ENCODE measurements around the gene AGAP1.

The AGAP1 gene

GRCh38 chr2:235641956-235642355 lies 148.1 kb downstream of the AGAP1 start:
- DNase-seq: no peak

- no peak for DNase-seq
Observed at GRCh38 chr2:235642446-235643098, 148.7 kb downstream of the AGAP1 start.

GRCh38 chr2:235643680-235644511 lies 150.1 kb downstream of the AGAP1 start:
- no peak for DNase-seq

GRCh38 chr2:235647264-235647663 lies 153.4 kb downstream of the AGAP1 start:
- no peak for DNase-seq

- DNase-seq: no peak
Observed at GRCh38 chr2:235647877-235648276, 154.0 kb downstream of the AGAP1 start.

GRCh38 chr2:235649418-235649817 lies 155.6 kb downstream of the AGAP1 start:
- no peak for DNase-seq

GRCh38 chr2:235651643-235652042 lies 157.8 kb downstream of the AGAP1 start:
- DNase-seq: no peak

GRCh38 chr2:235654103-235654813 lies 160.4 kb downstream of the AGAP1 start:
- no peak for DNase-seq

- DNase-seq: peak in 1 of 2 experiments; percentile 54
Observed at GRCh38 chr2:235658351-235659174, 164.7 kb downstream of the AGAP1 start.

GRCh38 chr2:235659767-235660322 lies 166.0 kb downstream of the AGAP1 start:
- no peak for DNase-seq

- no peak for DNase-seq
Observed at GRCh38 chr2:235660484-235661082, 166.7 kb downstream of the AGAP1 start.

- no peak for DNase-seq
Observed at GRCh38 chr2:235661167-235661937, 167.5 kb downstream of the AGAP1 start.

- no peak for DNase-seq
Observed at GRCh38 chr2:235661952-235662351, 168.1 kb downstream of the AGAP1 start.

- no peak for DNase-seq
Observed at GRCh38 chr2:235663875-235664274, 170.0 kb downstream of the AGAP1 start.

GRCh38 chr2:235665661-235666212 lies 171.9 kb downstream of the AGAP1 start:
- DNase-seq: peak; percentile 43 to 61

GRCh38 chr2:235666213-235666781 lies 172.5 kb downstream of the AGAP1 start:
- peak; percentile 71 to 84 for DNase-seq

GRCh38 chr2:235668782-235669181 lies 174.9 kb downstream of the AGAP1 start:
- peak in 1 of 2 experiments; percentile 28 for DNase-seq

- DNase-seq: peak; percentile 64 to 95
Observed at GRCh38 chr2:235669269-235669831, 175.5 kb downstream of the AGAP1 start.

GRCh38 chr2:235669983-235670962 lies 176.4 kb downstream of the AGAP1 start:
- DNase-seq: peak; percentile 34 to 84
